Measurements from ENCODE around the gene L1CAM.

The L1CAM gene

DNA sequence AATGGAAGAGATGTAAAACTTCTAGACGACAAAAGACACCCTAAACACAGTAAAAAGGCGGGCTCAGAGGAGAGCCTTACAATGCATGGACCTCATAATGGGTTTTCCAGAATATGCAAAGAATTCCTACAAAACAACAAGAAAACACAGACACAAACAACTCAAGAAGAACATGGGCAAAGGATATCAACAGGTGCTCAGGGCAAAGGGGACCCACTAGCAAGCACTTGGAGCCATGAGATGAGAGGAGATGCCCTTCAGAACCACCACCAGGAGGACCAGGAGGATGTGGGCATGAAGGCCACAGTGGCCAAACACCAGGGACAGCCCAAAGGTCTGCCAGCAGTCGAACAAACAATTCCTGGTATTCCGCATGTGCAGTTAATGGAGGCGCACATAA is 72.8 kb downstream of the L1CAM start:
- DNase-seq (ENCODE audit: low read depth): no peak
- TF ChIP-seq, protein P1, sequence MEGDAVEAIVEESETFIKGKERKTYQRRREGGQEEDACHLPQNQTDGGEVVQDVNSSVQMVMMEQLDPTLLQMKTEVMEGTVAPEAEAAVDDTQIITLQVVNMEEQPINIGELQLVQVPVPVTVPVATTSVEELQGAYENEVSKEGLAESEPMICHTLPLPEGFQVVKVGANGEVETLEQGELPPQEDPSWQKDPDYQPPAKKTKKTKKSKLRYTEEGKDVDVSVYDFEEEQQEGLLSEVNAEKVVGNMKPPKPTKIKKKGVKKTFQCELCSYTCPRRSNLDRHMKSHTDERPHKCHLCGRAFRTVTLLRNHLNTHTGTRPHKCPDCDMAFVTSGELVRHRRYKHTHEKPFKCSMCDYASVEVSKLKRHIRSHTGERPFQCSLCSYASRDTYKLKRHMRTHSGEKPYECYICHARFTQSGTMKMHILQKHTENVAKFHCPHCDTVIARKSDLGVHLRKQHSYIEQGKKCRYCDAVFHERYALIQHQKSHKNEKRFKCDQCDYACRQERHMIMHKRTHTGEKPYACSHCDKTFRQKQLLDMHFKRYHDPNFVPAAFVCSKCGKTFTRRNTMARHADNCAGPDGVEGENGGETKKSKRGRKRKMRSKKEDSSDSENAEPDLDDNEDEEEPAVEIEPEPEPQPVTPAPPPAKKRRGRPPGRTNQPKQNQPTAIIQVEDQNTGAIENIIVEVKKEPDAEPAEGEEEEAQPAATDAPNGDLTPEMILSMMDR (IDR thresholded peaks at IDR 0.05; ENCODE audit: low read depth, low read length, missing control alignments): no peak
- no peak overlapping the region for H3K4me3 ChIP-seq (ENCODE audit: low read depth, low read length)

DNA sequence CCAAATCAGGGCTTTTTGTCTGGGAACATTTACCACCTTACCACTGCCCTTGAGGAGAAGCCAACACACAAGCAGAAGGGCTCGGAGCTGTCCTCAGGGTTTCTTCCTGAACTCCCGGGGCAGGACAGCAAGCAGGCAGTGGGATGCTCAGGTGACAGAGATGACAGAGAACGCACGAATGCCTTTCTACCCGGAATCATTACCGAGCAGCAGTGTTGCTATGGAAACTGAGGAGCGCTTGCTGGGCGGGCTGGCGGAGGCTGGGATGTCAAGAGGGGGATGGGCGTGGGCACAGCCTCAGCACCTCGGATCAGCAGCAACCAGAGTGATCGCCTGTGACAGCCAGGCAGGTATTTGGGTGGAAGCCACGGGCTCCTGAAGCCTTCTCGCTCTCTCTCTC is 73.8 kb downstream of the L1CAM start:
- TF ChIP-seq, protein P1 (IDR thresholded peaks at IDR 0.05; ENCODE audit: low read depth, low read length, missing control alignments): no peak
- no peak for DNase-seq (ENCODE audit: low read depth)
- no peak overlapping the region for H3K4me3 ChIP-seq (ENCODE audit: low read depth, low read length)

Measured in GM12864 (cell line).